GM19463 (cell line): Measurements from ENCODE around the gene RASGRF2.
A peak's percentile ranks its signal among the peaks of the same experiment; 100 is the strongest.

Experiments used
- ATAC-seq: cut with Tn5 transposase; IDR thresholded peaks from one replicate; pipeline ENCODE4 v1.9.1; 2021; ENCODE audit warnings: mild to moderate bottlenecking, moderate library complexity; ENCODE audit not compliant: unreplicated experiment

The RASGRF2 gene

DNA sequence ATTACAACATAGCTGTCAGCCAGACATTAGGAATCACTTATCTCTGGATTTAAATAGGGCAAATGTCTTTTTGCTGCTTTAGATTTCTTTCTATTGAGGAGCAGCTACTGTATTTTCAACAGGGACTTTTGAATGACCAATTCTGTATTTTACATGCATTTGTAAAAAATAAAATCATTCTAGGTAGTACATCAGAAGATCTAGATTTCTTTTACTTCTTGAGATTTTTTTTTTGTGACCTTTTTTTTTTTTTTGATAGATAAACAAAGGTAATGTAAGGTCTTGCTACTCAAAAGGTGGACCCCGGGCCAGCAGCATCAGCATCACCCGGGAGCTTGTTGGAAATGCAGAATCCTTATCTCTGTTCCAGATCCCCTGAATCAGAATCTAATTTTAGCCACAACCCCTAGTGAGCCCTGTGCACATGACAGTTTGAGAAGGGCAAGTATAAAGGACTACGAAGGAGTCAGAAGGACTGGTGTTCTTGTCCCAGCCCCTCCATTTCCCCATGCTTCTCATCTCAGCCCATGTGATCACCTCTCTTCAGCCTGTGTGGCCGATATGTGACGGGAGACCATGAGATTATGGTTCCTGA lies 235.3 kb downstream of the RASGRF2 start:
- no peak for ATAC-seq

DNA sequence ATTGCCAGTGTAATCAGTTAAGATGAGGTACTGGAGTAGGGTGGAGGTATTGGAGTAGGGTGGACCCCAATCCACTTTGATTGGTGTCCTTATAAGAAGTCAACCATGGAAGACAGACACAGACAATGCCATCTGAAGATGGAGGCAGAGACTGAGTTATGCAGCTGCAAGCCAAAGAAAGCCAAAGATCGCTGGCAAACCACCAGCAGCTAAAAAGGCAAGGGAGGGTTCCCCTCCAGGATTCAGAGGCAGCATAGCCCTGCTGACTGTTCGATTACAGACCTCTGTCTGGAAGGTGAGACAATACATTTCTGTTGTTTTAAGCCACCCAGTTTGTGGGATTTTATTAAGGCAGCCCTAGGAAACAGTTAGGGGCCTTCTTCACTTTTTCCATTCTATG lies 242.5 kb downstream of the RASGRF2 start:
- ATAC-seq = no peak

DNA sequence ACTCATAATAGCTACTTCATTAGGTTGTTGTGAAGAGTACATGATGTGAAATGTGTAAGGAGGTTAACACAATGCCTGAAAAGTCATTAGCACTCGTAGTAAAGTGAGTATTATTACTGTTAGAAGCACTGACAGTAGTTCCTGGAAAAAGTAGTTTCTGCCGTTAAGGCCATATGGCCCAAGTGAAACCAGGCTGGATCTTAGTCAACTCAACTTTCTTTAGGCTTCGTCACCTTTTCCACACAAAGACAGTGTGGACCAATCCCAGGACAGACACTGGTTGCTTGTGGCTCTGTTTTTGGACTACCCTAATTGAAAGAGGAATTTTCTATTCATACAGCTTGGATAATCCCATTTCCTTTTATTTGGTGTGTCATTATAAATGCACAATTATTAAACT lies 243.6 kb downstream of the RASGRF2 start:
- no peak for ATAC-seq

DNA sequence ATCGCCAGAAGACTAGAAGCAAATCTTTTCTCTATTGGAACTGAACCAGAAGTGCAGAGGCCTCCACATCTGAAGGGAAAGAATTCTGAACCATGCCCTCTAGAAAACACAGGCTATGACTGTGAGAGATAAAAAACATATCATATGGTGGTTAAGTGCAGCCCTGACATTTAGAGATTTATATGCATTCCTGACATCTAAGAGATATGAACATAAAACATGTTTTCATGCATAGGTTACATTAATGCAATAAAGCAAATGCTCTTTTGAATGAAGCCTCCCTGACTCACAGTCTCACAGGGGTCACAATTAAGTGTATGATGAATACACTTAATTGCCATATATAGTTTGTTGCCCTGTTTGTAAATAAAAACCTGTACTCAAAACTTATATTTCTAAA lies 244.0 kb downstream of the RASGRF2 start:
- ATAC-seq = no peak

DNA sequence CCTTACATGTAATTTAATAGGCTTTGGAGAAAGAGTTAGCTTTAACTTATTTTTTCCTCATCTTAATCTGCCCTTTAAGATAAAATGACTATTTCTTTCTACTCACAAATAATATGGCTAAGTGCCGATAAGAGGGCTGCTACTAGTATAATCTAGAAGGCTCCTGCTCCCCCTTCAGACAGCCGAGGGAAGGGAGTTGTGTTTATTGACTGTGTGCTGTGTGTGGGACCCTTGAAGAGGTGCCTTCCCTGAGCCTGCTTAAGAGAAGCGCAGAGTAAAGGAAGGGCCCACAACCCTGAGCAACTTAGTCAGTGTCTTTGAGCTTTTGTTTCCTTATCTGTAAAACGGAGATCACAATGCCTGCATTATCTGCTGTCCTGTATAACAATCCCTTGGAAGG lies 244.9 kb downstream of the RASGRF2 start:
- no peak for ATAC-seq

DNA sequence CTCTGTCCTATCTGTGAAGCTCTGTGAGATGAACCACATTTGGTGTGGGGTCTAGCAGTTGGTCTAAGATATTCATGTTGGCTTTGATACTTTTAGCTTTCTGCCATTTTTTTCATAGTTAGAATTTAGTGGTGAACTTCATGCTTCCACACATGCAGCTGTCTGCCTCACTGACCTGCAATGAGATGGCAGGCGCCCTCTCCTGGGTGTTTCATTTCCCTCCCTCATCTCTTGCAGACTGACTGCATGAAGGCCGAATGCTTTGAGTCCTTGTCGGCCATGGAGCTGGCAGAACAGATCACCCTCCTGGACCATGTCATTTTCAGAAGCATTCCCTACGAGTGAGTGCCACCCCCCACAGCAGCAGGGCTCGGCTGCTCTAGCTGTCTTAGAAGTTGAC lies 246.8 kb downstream of the RASGRF2 start:
- no peak for ATAC-seq

DNA sequence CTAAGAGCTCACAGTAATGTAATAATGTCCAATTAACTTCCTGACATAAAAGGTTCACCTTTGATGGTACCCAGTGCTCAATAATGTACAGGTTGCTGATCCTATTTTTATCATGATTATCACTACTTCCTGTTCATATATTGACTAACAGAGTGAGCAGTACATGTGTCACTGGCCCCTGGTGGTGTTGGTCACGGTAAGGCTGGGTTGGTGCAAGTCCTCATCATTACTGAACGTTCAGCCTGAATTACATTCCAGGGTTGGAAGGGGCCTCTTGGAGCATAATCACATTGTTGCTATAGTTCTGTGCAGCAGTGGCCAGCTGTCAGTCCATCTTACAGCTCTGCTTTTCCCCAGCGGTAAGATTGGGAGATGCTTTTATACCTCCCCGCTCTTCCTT lies 248.7 kb downstream of the RASGRF2 start:
- no peak for ATAC-seq

DNA sequence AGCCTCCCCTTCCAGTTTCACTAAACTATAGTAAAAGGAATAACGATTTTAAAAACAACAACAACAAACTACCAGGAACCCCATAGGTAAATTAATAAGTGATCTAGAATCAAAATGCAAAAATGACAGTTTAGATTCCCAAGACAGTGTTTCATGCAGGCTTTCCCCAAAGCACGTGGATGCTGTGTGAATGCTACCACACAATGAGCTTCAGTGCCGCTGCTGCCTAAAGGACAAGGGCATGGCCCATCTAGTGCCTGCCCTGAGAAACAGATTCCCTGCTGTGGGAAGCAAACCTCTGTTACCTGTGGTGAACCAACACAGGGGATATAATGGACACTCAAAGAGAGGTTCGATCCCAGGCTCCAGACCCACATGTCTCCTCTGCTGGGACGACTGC lies 249.2 kb downstream of the RASGRF2 start:
- ATAC-seq = no peak

DNA sequence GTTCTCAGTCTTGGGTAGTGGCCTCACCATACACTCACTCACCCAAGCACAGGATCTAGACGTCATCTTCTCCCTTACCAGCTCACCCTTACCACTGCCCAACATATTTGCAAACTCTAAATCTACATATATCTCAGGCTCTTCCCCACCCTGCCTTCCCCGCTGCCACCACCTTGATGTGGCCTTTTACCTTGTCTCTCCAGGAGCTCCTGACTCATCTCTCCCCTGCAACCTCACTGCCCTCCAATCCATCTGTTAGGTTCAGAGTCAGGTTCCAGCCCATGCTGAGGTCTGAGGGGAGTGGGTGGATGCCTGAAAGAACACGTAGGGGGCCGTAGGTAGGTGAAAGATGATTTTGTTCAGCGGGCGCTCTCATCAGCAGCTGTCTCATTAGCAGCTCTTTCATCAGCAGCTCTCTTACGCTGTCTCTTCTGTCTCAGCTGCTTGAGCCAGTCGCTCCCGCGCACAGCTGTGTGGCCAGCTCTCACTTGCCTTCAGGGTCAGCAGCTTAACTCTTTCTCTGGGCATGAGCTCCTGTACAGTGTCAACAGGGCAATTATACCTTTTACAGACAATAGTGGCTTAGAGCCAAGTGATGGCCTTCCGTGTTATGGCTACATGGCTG lies 249.8 kb downstream of the RASGRF2 start:
- ATAC-seq = no peak

DNA sequence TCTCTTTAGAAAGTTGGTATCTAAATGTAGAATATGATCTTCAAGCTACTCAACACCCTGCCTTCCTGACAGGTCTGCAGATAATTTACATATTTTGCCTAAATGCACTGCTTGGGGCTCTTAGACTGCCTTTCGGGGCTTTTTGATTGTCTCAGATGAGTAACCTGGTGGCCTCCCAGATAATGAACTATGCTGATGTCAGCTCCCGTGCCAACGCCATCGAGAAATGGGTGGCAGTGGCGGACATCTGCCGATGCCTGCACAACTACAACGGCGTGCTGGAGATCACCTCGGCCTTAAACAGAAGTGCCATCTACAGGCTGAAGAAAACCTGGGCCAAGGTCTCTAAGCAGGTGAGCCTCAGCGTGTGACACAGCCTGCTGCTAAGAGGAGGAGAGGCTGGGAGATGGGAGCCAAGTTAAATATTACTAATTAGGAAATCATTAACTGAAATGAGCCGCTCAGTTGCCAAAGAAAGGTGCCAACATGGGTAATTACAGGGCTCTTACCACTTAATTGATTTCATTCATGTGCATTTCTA lies 252.1 kb downstream of the RASGRF2 start:
- peak; percentile 49 for ATAC-seq

DNA sequence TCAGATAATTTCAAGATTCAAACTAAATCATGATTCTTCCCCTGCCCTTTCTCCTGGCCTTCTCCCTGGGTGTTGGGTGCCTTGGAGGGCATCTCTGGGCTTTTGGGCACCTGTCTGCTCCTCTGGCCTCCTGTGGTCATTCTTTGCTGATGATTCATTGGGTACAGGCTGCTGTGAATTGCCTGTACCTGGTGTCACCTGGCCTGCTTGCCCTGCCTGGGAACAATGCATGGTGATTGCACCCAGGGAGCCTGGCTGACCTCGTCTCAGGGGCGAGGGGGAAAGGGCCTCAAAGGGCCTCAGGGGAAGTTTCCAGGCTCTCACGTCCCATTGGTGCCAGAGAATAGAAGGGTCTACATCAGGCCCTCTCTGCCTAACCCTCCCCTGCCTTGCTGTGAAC lies 252.9 kb downstream of the RASGRF2 start:
- no peak for ATAC-seq

DNA sequence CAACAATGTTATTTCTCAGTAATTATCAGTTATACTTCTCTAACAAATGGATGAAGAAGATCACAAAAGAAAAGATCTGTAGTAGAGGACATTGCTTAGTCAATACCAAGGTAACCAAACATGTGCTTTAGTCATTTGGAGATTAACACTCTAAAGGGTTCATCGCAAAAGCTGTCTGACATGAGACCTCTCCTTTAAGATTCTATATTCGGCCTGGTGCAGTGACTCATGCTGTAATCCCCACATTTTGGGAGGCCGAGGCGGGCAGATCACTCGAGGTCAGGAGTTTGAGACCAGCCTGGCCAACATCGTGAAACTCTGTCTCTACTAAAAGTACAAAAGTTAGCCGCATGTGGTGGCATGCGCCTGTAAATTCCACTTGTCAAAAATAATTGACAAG lies 254.7 kb downstream of the RASGRF2 start:
- ATAC-seq = no peak

DNA sequence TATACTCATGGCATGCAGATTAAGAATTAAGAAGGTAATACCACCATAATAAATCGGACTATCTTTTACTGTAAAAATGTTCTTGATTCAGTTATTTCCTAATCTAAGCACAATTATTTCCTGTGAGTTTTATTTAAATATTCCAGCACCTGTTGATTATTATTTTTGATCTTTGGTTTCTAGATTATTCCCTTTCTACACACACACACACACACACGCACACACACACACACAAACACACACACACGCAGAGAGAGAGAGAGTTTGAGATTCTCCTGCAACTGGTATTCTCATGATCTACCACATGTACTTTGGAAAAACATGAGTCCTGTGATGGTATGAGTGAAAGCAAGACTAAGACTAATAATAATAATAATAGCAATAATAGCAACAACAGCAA lies 256.0 kb downstream of the RASGRF2 start:
- no peak for ATAC-seq

DNA sequence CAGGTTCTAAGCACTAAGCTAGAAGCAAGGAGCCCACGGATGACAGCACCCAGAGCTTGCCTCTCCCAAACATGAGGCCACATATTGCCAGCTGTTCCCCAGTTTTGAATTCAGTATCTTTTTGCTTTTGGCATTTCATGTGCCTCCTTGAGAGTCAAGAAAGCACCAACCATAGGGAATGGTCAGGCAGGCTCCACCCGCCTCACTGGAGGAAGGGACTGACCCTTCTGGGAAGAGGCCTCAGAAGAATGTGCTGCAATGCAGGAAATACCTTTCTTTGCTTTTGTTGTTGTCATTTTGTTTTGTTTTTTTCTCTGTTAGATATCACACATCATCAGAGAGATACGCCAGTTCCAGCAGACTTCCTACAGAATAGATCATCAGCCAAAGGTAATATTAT lies 259.2 kb downstream of the RASGRF2 start:
- no peak for ATAC-seq

DNA sequence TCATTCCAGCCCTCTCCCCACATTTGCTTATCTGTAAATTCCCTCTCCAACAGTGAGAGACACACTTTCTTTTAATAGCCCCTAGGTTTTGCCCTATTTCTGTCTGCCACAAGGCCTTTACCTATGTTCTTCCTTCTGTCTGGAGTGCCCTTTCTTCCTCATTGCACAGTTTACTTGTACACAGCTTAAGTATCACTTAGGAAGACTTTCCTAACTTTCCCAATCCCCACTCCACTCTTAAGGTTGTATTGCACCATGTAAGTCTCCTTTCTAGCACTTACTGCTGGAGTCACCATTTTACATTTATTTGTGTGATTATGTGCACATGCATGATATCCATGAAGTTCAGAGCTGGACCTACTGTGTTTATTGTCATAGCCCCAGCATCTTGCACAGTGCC lies 262.1 kb downstream of the RASGRF2 start:
- no peak for ATAC-seq

DNA sequence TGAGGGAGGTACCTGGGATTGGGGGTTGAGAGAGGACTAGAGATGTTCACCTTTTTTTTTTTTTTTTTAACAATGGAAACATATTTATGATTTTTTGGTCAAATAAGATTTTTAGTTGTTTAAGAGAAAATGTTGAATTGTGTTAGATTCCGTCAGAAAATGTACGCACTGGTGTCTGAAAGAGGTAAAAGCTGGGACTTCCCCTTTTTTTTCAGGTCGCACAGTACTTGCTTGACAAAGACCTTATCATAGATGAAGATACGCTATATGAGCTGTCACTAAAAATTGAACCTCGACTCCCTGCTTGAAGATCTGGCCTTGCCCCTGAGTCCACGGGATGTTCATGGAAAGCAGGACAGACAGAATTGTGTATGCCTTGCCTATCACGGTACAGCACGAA lies 265.3 kb downstream of the RASGRF2 start:
- ATAC-seq = no peak

DNA sequence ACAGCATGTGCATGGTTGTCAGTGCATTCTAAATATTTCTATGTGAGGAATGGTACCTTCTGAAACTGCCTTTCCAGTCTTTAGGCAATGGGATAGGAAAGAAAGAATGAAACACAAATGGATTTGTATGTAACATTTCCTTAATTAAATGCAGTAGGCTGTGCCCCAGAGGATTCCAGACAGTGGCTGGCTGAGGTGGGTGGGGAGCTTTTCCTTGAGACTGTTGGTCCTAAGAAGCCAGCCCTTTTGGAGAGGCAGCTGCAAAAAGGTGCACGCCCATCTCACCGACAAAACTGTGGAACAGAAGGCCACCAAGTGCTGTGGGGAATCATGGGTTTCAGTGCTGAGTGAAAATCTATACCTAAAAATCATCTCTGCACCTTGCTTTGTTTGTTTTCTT lies 266.1 kb downstream of the RASGRF2 start:
- no peak for ATAC-seq

DNA sequence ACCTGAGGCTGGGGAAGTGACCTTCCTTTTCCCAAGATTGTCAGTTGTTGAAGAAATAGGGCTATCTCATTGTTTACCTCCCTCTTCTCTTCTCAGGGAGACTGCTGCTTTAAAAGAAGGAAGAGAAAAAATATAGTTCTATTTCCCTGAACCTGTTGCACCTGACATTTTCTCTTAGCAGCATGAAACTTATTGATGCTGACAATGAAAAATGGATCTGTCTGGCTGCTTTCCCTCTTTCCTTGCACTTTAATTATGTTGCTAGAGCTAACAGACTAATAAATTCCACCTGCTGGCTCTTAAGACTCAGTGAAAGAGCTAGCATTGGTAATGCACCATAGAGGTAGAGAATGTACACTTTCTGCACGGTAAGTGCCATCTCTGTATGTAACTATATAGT lies 266.8 kb downstream of the RASGRF2 start:
- no peak for ATAC-seq

DNA sequence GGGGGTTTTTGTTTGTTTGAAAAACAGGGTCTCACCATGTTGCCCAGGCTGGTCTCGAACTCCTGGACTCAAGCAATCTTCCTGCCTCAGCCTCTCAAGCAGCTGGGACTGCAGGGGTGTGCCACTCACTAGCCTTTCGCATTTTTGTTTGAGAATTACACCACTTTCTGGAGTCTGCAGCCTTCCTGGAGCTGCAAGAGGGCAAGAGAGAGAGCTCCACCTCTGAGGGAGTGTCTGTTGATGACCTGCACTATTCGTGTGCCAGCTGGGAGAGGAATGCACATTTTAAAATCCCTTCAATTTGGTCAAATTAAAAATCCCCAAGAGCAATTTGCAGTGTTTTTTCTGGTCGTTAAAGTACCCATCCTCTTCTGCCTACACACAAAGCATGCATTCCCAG lies 267.9 kb downstream of the RASGRF2 start:
- no peak for ATAC-seq

DNA sequence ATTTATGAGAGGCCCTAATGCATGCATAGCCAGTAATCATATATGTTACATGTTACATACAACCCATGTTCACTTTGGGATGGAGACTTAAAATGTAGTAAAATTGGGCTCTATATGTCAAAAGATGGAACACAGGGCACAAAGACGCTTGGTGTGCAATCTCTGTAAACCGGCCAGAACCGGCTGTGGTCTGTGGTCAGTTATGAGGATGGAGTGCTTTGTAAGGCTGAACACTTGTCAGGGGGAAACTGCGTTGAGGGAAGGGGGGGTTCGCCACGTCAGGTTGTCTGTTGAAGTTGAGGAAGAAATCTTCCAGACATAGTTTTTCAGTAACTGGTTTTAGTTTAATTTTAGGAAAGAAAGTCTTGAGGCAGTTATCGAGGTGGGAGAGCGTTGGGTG lies 270.3 kb downstream of the RASGRF2 start:
- no peak for ATAC-seq

DNA sequence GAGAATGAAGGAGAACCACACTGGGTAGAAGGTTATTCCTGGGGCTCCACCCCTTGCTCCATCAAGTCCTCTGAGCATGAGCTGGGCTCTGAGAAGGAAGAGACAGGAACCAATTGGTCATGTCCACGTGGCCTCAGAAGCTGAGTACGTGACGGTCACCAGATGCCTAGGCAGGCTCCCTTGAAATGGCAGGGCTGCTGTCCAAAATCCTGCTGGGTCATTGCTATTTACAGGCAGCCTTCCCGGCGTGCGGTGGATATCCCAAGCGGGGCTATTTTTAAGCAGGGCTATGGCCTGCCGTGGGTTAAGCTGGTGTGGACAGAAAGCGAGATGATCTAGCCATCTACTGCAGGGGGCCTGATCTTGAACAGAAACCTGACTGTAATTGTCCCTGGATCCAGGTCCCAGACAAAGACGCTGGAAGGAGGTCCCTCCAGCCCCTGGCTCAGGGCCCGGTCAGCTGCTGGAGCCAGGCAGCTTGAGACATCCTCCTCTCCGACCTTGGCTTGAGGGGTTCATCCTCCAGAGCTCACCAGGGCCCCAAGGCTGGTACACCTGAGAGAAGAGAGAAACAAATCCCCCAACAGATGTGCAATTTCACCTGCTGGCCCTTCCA lies 272.4 kb downstream of the RASGRF2 start:
- no peak for ATAC-seq

DNA sequence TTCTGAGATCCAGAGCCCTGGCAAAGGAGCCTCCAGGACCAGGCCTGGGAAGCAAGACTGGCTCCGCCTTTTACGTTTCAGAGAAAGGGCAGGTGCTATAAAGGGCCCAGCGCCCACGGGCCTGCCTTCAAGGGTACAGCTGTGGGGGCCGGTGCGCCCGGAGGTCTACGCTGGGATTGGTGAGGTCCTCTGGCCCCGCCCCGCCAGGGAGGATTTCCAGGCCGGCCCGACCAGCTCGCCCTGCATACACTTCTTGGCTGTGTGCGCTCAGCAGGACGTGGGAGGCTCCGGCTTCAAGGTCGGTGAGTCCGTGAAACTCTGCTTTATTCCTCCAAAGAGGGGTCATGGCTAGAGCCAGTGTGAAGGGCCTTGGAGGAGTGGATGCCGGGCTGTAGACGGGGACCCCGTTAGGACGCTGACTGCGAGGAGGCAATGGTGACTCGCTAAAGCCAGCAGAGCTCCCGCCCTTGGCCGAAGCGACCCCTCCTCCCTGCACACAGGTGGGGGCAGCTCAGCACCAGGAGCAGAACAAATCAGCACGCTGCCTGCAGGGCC lies 273.0 kb downstream of the RASGRF2 start, which contains the start of gene CKMT2:
Gene CKMT2 (plus strand): TSS at position 243 of the 555 bp plus-strand sequence. CDS start 17,811 bp downstream, outside the sequence.
- ATAC-seq = no peak
